NCI-H1092 (cell line): ENCODE data around the gene EME2.

Experiments
- DNase-seq: peaks from one replicate; lab custom pipeline; 2025; lab: John Stamatoyannopoulos, UW

The EME2 gene

GRCh38 chr16:1745181-1745899, 27.3 kb upstream of the EME2 start:
- DNase-seq: no peak

DNA sequence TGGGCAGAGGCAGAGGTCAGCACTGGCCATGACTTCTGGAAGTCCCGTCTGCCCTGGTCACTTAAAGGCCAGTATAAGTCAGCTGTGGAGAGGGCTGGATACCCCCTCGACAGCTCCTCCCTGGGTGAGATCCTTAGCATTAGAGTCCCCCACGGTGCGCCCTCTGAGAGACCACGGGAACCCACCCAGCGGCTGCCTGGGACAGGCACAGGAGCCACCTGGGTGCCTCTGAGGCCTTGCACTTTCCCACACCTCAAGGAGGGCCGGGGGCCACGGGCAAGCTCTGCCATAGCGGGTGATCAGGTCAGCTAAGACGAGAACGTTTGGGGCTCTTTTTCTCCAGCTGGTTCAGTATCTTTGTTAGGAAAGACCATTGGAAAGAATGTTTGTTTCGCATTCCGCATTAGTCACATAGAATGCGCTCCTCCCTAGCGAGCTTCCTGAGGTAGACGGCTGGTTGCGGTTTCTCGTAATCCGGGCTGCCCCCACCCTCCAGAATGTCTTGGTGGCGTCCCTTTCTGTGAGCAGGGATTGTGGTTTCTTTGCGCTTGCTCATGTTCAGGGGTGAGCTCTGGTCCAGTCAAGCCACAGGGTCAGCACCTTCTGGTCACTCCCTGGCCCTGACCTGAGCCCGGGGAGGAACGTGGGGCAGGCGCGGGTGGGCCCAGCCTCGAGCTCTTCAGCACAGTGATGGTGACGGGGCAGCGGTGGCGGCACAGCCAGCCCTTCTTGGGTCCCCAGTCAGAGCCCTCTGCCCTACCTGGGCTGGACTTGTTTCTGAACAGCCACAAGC, 26.5 kb upstream of the EME2 start:
- no peak for DNase-seq

DNA sequence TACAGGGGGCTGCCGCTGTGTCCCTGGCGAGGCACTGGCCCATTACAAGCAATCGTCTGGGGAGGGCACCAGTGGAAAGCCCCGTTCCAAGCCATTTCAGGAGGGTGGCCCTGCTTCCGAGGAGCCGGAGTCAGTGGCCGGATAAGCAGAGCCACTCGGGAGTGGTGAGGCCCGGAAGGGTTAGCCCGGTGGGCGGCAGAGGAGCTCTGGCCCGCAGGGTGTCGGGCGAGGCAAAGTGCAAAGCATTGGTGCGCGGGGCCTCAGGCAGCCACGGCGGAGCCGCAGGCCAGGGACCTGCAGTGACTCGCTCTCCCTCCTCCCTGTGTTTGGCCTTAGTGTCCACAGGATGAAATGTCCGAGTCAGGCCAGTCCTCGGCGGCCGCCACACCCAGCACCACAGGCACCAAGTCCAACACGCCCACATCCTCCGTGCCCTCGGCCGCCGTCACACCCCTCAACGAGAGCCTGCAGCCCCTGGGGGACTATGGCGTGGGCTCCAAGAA, 25.9 kb upstream of the EME2 start:
- no peak for DNase-seq

DNA sequence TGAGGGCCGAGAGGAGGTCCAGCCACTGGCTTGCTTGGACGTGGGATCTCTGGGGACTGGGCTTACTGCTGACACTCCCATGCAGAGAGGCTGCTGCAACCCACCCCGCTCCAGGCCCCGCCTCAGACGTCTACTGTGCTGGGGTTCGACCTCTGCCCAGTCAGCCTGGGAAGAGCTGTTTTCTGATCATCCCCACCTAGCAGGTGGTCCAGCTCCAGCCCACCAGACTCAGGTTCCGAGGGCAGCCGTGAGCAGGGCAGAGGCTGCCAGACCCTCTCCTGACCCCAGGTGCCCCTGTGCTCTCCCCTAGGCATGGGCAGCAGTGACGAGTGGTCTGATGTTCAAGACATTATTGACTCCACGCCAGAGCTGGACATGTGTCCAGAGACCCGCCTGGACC, 24.7 kb upstream of the EME2 start:
- DNase-seq: no peak

GRCh38 chr16:1749152-1750117, 23.2 kb upstream of the EME2 start:
- DNase-seq: no peak

DNA sequence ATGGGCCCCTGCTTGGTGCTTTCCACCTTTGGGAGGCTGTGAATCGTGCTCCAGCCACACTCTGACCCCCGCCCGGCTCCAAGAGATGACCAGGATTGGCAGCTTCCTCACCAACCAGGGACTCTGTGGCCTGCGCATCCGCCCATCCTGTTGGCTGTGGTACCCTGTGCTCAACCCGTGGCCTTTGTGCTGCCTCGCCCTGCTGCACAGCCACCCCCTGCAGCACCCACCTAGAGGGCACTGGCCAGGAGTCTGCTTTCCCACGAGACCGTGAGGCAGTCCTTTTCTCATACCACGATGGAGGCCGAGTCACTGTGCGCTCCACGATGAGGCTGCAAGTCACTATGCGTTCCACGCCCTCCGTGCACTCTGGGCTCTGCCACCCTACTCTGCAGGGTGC, 20.7 kb upstream of the EME2 start:
- DNase-seq: no peak

GRCh38 chr16:1752853-1753252, 19.8 kb upstream of the EME2 start:
- DNase-seq: no peak

- DNase-seq: no peak
Observed at GRCh38 chr16:1754204-1754603, 18.4 kb upstream of the EME2 start.

DNA sequence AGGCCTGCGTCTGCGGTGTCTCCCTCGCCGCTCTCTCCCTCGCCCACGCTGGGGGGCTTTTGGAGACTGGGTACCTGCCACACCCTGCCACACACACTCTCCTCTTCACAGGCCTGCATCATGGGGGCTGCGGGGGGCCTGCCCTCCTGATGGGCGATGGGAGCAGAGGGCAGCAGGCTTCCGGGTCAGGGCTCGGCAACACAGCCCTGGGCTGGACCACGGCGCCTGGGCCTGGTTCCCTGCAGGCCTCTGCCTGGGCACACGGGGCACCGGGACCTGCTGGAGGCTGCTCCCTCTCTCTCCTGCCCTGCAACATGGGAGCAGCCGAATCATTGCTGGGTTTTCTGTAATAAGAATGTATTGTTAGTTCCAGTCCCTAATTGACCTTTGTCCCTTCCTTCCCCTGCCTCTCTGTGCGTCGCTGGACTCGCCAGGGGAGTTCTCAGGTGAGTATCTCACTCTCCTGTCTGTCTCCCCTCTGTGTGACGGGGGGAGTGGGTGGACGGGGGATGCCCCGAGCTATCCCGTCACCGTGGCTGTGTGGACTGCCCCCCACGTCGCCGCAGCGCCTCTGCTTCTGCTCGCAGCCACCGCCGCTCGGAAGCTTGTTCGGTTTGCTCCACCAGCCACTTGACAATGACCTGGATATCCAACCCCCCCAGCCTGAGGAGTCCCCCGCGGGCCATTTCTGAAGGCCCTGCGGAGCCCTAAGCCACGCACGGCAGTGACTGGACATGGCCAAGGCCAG, 14.7 kb upstream of the EME2 start:
- no peak for DNase-seq

DNA sequence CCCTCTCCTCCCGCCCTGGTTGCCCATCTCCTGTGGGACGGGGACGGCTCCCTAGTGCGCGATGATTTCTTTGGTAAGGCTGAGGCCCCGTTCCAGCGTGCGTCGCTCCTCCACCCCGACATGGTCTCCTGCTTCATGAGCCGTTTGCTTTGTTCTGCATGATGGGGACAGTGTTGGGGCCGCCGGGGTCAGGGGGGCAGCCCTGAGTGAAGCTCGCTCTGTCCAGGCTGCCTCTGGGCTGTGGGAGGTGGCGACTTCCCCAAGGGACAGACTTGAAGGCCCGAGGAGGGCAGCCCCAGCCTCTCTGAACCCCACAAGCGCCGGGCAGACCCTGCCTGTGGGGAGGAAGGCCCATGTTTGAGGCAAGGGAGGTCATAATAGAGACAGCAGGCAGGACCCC, 13.7 kb upstream of the EME2 start:
- DNase-seq: no peak

GRCh38 chr16:1759511-1759910, 13.1 kb upstream of the EME2 start:
- DNase-seq: no peak

- DNase-seq: no peak
Observed at GRCh38 chr16:1760911-1761310, 11.7 kb upstream of the EME2 start.

DNA sequence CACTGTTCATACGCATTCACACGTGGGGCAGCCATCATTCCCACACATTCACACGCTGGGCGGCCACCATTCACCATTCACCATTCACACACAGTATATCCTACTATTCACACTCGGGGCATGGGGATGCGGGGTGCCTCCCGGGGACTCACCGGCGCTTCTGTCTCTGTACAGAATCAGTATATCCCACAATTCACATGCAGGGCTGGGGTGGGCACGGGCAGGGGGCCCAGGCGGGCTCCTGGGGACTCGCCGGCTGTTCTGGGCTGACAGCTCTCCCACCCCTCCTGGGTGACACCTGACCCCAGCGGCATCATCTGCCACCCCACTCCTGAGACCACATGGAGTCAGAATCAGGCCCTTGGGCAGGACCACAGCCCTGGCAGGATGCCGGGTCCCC, 10.9 kb upstream of the EME2 start:
- DNase-seq: no peak

GRCh38 chr16:1762196-1762878, 10.3 kb upstream of the EME2 start:
- no peak for DNase-seq

DNA sequence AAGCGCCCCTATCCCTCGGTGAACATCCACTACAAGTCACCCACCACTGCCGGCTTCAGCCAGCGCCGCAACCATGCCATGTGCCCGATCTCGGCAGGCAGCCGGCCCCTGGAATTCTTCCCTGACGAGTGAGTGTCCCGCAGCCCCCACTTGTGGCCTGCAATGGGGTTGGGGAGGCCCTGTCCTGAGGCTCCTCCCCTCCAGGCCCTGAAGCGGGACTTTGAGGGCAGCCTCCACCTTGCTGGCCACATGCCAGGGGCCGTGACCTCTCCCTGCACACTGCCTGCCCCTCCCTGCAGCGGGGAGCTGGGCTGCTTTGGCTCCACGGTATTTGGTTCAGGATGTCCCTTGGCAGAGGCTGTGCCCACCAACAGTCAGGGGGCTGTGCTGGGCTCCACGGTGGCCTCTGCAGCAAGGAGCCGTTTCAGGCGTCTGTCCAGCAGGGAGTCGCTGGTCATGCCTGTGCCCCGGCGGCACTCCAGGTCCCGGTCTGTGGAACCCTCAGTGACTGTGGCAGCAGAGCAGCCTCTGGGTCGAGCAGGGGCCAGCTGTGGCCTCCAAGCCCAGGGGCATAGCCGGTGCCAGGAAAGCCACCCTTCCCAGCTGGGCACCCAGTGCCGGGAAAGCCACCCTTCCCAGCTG, 9.6 kb upstream of the EME2 start:
- no peak for DNase-seq

DNA sequence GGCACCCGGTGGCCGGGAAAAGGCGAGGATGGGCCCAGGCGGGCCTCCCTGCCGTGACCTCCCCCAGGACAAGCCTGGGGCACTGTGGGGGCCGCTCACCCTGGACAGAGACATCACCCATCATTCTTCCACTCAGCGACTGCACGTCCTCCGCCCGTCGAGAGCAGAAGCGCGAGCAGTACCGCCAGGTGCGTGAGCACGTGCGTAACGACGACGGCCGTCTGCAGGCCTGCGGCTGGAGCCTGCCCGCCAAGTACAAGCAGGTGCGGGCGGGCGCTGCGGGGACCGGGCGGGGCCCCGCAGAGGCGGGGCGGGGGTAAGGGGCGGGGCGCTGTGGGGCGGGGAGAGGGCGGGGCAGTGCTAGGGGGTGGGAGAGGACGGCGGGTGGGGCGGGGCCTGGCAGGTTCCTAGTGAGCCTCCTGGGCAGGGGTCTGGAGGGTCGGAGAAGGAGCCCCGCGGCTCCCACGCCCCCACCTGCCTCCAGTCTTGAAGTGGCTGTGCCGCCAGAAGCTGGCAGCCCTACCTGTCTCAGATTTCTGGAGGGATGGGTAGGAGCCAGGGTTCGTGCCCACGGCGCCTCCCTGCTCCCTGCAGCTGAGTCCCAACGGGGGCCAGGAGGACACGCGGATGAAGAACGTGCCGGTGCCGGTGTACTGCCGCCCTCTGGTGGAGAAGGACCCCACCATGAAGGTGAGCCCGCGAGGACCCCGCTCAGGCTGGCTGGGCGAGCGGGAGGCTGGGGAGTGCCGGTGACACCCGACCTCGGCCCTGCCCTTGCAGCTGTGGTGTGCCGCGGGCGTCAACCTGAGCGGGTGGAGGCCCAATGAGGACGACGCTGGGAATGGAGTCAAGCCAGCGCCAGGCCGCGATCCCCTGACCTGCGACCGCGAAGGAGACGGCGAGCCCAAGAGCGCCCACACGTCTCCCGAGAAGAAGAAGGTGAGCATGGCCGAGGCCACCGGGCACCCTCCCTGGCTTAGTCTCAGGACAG, 8.8 kb upstream of the EME2 start:
- DNase-seq: no peak

- no peak for DNase-seq
Observed at GRCh38 chr16:1764971-1765370, 7.6 kb upstream of the EME2 start.

GRCh38 chr16:1765826-1766225, 6.8 kb upstream of the EME2 start:
- DNase-seq: no peak

DNA sequence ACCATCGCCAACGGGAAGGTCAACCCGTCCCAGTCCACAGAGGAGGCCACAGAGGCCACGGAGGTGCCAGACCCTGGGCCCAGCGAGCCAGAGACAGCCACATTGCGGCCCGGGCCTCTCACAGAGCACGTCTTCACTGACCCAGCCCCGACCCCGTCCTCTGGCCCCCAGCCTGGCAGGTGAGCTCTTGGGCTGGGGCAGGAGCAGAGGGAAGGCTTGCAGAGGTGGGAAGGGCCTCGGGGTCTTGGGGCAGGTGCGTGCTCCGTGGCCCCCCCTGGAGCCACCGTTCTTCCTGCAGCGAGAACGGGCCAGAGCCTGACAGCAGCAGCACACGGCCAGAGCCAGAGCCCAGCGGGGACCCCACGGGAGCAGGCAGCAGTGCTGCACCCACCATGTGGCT, 6.4 kb upstream of the EME2 start:
- DNase-seq: no peak
